Astrocyte (in vitro differentiated cells and primary cell): Measurements from ENCODE around the gene RAB11FIP4. TPM values are rescaled to one million over a fixed set of nuclear protein-coding genes. Genes with fewer than 3 reads are reported as not detected.

Source experiments
- DNase-seq: peaks from one replicate; pipeline ENCODE4 v3.0.0-alpha.2; 2010; ENCODE audit warnings: low read depth
- FAIRE-seq: peaks from 2 replicates; lab custom pipeline; 2011; peaks lifted over from hg19 to GRCh38; lab: Jason Lieb, UNC
- H2AFZ ChIP-seq: 2 replicates; pipeline ENCODE4 v1.6.0; 2012; ENCODE audit warnings: low read depth, low read length, inconsistent platforms
- H3K27ac ChIP-seq: 2 replicates; pipeline ENCODE4 v1.5.1; 2011; ENCODE audit warnings: low read depth, low read length, inconsistent platforms
- H3K27me3 ChIP-seq: 2 replicates; pipeline ENCODE4 v1.6.0; 2011; ENCODE audit warnings: low read length, inconsistent platforms; ENCODE audit not compliant: insufficient read depth
- H3K36me3 ChIP-seq: 2 replicates; pipeline ENCODE4 v1.5.1; 2011; ENCODE audit warnings: low read length, inconsistent platforms; ENCODE audit not compliant: insufficient read depth
- H3K4me1 ChIP-seq: 2 replicates; pipeline ENCODE4 v1.5.1; 2011; ENCODE audit warnings: low read length, inconsistent platforms; ENCODE audit not compliant: insufficient read depth
- H3K4me2 ChIP-seq: 2 replicates; pipeline ENCODE4 v1.6.0; 2012; ENCODE audit warnings: low read length, inconsistent platforms
- H3K4me3 ChIP-seq: 2 replicates; pipeline ENCODE4 v1.5.1; 2011; ENCODE audit warnings: low read depth, mild to moderate bottlenecking, low read length, inconsistent platforms; ENCODE audit not compliant: insufficient read depth
- H3K79me2 ChIP-seq: 2 replicates; pipeline ENCODE4 v1.6.0; 2012; ENCODE audit warnings: mild to moderate bottlenecking, low read length, inconsistent platforms; ENCODE audit not compliant: insufficient read depth
- H3K9ac ChIP-seq: 2 replicates; pipeline ENCODE4 v1.6.0; 2012; ENCODE audit warnings: mild to moderate bottlenecking, low read length, inconsistent platforms
- H3K9me3 ChIP-seq: 2 replicates; pipeline ENCODE4 v1.5.1; 2012; ENCODE audit warnings: low read depth, mild to moderate bottlenecking, low read length, inconsistent platforms; ENCODE audit not compliant: insufficient read depth
- H4K20me1 ChIP-seq: 2 replicates; pipeline ENCODE4 v1.6.0; 2012; ENCODE audit warnings: low read length, inconsistent platforms; ENCODE audit not compliant: insufficient read depth
- H3K27ac Mint-ChIP-seq: one replicate; pipeline ENCODE4 v1.8.0; 2021; ENCODE audit warnings: mild to moderate bottlenecking, mixed read lengths; ENCODE audit not compliant: unreplicated experiment
- H3K27me3 Mint-ChIP-seq: one replicate; pipeline ENCODE4 v1.8.0; 2021; ENCODE audit warnings: low read depth, mixed read lengths; ENCODE audit not compliant: unreplicated experiment
- H3K36me3 Mint-ChIP-seq: one replicate; pipeline ENCODE4 v1.8.0; 2021; ENCODE audit warnings: low read depth, mixed read lengths; ENCODE audit not compliant: unreplicated experiment
- H3K4me1 Mint-ChIP-seq: one replicate; pipeline ENCODE4 v1.8.0; 2021; ENCODE audit warnings: low read depth, mixed read lengths; ENCODE audit not compliant: unreplicated experiment
- H3K4me3 Mint-ChIP-seq: one replicate; pipeline ENCODE4 v1.8.0; 2021; ENCODE audit warnings: mild to moderate bottlenecking, moderate library complexity, mixed read lengths; ENCODE audit not compliant: unreplicated experiment
- H3K9me3 Mint-ChIP-seq: one replicate; pipeline ENCODE4 v1.8.0; 2021; ENCODE audit warnings: mild to moderate bottlenecking, mixed read lengths; ENCODE audit not compliant: unreplicated experiment
- EZH2 ChIP-seq: IDR thresholded peaks from 2 replicates; pipeline ENCODE4 v1.6.1; 2012; ENCODE audit warnings: mild to moderate bottlenecking, low read length, inconsistent platforms; ENCODE audit not compliant: insufficient read depth
- total RNA-seq: library from RNA; stranded (reverse); gene quantifications from 2 replicates; pipeline ENCODE4 v1.2.1, GENCODE V29; 2021
- TF ChIP-seq, protein P1 (sequence below): IDR thresholded peaks from 2 replicates; pipeline ENCODE4 v1.5.1; 2011; ENCODE audit warnings: low read depth, mild to moderate bottlenecking, inconsistent platforms, low read length, moderate library complexity; ENCODE audit not compliant: insufficient read depth

RAB11FIP4 gene
- total RNA-seq, 1 donor from 2014 or later = 4.4 TPM

DNA sequence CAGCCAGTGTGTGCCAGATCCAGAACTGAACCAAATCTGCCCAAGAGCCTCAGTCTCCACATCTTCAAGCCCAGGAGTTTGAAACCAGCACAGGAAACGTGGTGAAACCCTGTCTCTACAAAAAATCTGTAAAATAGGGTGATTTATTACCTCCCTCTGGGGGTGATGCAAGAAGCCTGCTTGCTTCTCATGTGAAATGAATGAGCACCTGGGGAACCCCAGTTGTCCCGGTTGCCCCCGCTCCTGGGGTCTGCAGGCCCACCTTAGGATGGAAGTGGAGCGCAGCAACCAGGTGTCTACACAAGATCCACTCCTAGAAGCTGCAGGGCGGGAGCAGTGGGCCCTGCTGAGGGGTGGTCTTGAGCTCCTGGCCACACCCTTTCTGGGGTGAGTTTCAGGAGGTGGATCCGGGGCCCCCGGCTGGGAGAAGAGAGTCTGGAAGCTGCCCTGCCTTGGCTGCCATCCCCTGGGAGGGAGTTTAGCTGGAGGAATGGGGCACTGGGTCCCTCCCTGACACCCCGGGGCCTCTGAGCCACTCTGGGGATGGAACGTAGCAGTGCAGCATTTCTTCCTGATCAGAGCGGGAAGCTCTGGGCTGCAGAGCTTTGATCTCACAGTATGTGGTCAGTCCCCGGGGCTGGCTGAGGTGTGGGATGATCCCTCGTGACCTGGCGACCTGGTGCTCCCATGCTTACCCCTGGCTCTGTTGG lies 117.8 kb downstream of the RAB11FIP4 start:
- Histone ChIP-seq H3K79me2 (no peaks in the 10 kb centered on the region), H3K9ac (no peak overlapping the region), H3K4me2 (no peak overlapping the region), H3K27ac (no peak overlapping the region), H3K4me1 (peaks cover 6% of the 10 kb centered on the region), H3K27me3 (peaks cover 4% of the 10 kb centered on the region), H3K4me3 (no peak overlapping the region), H3K9me3 (no peaks in the 10 kb centered on the region), H4K20me1 (no peaks in the 10 kb centered on the region), H3K36me3 (no peaks in the 10 kb centered on the region), H2AFZ (no peak overlapping the region)
- FAIRE-seq (no peak), DNase-seq (no peak)
- Mint-ChIP-seq H3K4me3 (peak overlapping the region; percentile 42), H3K9me3 (peaks cover 3% of the 10 kb centered on the region), H3K27ac (peak overlapping the region; percentile 78), H3K4me1 (peaks cover 10% of the 10 kb centered on the region), H3K36me3 (no peaks in the 10 kb centered on the region), H3K27me3 (peaks cover 57% of the 10 kb centered on the region)
- TF ChIP-seq, protein P1, sequence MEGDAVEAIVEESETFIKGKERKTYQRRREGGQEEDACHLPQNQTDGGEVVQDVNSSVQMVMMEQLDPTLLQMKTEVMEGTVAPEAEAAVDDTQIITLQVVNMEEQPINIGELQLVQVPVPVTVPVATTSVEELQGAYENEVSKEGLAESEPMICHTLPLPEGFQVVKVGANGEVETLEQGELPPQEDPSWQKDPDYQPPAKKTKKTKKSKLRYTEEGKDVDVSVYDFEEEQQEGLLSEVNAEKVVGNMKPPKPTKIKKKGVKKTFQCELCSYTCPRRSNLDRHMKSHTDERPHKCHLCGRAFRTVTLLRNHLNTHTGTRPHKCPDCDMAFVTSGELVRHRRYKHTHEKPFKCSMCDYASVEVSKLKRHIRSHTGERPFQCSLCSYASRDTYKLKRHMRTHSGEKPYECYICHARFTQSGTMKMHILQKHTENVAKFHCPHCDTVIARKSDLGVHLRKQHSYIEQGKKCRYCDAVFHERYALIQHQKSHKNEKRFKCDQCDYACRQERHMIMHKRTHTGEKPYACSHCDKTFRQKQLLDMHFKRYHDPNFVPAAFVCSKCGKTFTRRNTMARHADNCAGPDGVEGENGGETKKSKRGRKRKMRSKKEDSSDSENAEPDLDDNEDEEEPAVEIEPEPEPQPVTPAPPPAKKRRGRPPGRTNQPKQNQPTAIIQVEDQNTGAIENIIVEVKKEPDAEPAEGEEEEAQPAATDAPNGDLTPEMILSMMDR = no peak
- no peak for TF ChIP-seq EZH2

GRCh38 chr17:31509805-31510177 lies 118.3 kb downstream of the RAB11FIP4 start:
- H3K27ac Mint-ChIP-seq = no peak overlapping the region
- no peak overlapping the region for H3K27ac ChIP-seq
- H3K4me2 ChIP-seq = no peak overlapping the region
- H3K4me1 ChIP-seq = peaks cover 6% of the 10 kb centered on the region
- no peaks in the 10 kb centered on the region for H3K36me3 ChIP-seq
- no peaks in the 10 kb centered on the region for H4K20me1 ChIP-seq
- no peaks in the 10 kb centered on the region for H3K79me2 ChIP-seq
- H3K9me3 ChIP-seq = no peaks in the 10 kb centered on the region
- H3K4me3 Mint-ChIP-seq = no peak overlapping the region
- TF ChIP-seq, protein P1 = no peak
- TF ChIP-seq EZH2 = no peak
- peaks cover 10% of the 10 kb centered on the region for H3K4me1 Mint-ChIP-seq
- peaks cover 3% of the 10 kb centered on the region for H3K9me3 Mint-ChIP-seq
- no peak overlapping the region for H3K9ac ChIP-seq
- H3K27me3 ChIP-seq = peaks cover 2% of the 10 kb centered on the region
- FAIRE-seq (no peak), DNase-seq (no peak)
- H2AFZ ChIP-seq = no peak overlapping the region
- H3K27me3 Mint-ChIP-seq = peaks cover 59% of the 10 kb centered on the region
- H3K36me3 Mint-ChIP-seq = no peaks in the 10 kb centered on the region
- no peak overlapping the region for H3K4me3 ChIP-seq
